GM23338 (cell line): ENCODE results near the gene MCC. TPM values are rescaled to one million over a fixed set of nuclear protein-coding genes. Genes with fewer than 3 reads are reported as not detected.

Experiments used
- ATAC-seq: fragments of 200-7000 bp; cut with Tn5 transposase; 3 replicates; pipeline ENCODE4 v1.9.1; 2020
- DNase-seq: peaks from one replicate; pipeline ENCODE4 v3.0.0-alpha.2; 2015; ENCODE audit warnings: low spot score
- H2AFZ ChIP-seq: fragments of 200-600 bp; sonication (generic); 2 replicates; pipeline ENCODE4 v1.8.0; 2016; ENCODE audit warnings: antibody characterized with exemption, mild to moderate bottlenecking, moderate library complexity
- H3F3A ChIP-seq: fragments of 200-600 bp; sonication (generic); replicated peaks from 2 replicates; pipeline ENCODE4 v1.8.0; 2017; ENCODE audit warnings: antibody characterized with exemption, mixed run types, low read depth
- H3K27ac ChIP-seq: fragments of 200-600 bp; sonication (generic); 2 replicates; pipeline ENCODE4 v1.6.1; 2016; ENCODE audit warnings: low read depth
- H3K27me3 ChIP-seq: fragments of 200-600 bp; sonication (generic); 2 replicates; pipeline ENCODE4 v1.8.0; 2016; ENCODE audit warnings: mild to moderate bottlenecking, mixed run types, moderate library complexity; ENCODE audit not compliant: insufficient read depth
- H3K36me3 ChIP-seq: fragments of 200-600 bp; sonication (generic); 2 replicates; pipeline ENCODE4 v1.8.0; 2016; ENCODE audit warnings: mild to moderate bottlenecking; ENCODE audit not compliant: insufficient read depth
- H3K4me1 ChIP-seq: fragments of 200-600 bp; sonication (generic); 2 replicates; pipeline ENCODE4 v1.8.0; 2016; ENCODE audit warnings: mild to moderate bottlenecking, moderate library complexity; ENCODE audit not compliant: insufficient read depth
- H3K4me2 ChIP-seq: fragments of 200-600 bp; sonication (generic); 2 replicates; pipeline ENCODE4 v1.7.1; 2017; ENCODE audit warnings: mixed run types
- H3K4me3 ChIP-seq: fragments of 200-600 bp; sonication (generic); 2 replicates; pipeline ENCODE4 v1.6.1; 2016; ENCODE audit warnings: mixed run types
- H3K79me2 ChIP-seq: fragments of 200-600 bp; sonication (generic); replicated peaks from 2 replicates; pipeline ENCODE4 v1.8.0; 2017; ENCODE audit warnings: mild to moderate bottlenecking; ENCODE audit not compliant: insufficient read depth
- H3K9me2 ChIP-seq: fragments of 200-600 bp; sonication (generic); 2 replicates; pipeline ENCODE4 v1.8.0; 2017; ENCODE audit not compliant: insufficient read depth
- H4K20me1 ChIP-seq: fragments of 200-600 bp; sonication (generic); replicated peaks from 2 replicates; pipeline ENCODE4 v1.8.0; 2017; ENCODE audit warnings: mild to moderate bottlenecking; ENCODE audit not compliant: insufficient read depth
- H3K27ac Mint-ChIP-seq: 2 replicates; pipeline ENCODE4 v1.8.0; 2020; ENCODE audit warnings: inconsistent platforms, mild to moderate bottlenecking, moderate library complexity, mixed read lengths
- H3K27me3 Mint-ChIP-seq: 3 replicates; pipeline ENCODE4 v1.8.0; 2022; ENCODE audit warnings: low read depth, mild to moderate bottlenecking, moderate library complexity, mixed read lengths, inconsistent platforms; ENCODE audit not compliant: insufficient read depth, poor library complexity
- H3K36me3 Mint-ChIP-seq: 3 replicates; pipeline ENCODE4 v1.8.0; 2021; ENCODE audit warnings: low read depth, mild to moderate bottlenecking, inconsistent platforms, moderate library complexity, mixed read lengths
- H3K4me1 Mint-ChIP-seq: 3 replicates; pipeline ENCODE4 v1.8.0; 2020; ENCODE audit warnings: mild to moderate bottlenecking, inconsistent platforms, mixed read lengths
- H3K4me3 Mint-ChIP-seq: 3 replicates; pipeline ENCODE4 v1.8.0; 2021; ENCODE audit warnings: moderate library complexity, mild to moderate bottlenecking, inconsistent platforms, mixed read lengths
- H3K9me3 Mint-ChIP-seq: 3 replicates; pipeline ENCODE4 v1.8.0; 2020; ENCODE audit warnings: moderate library complexity, mild to moderate bottlenecking, inconsistent platforms, mixed read lengths
- CREB1 ChIP-seq: fragments of 250-450 bp; sonication (Bioruptor Pico); IDR thresholded peaks from 2 replicates; pipeline ENCODE4 v1.5.0; 2020; ENCODE audit warnings: low read depth, mild to moderate bottlenecking, moderate library complexity
- CTCF ChIP-seq, 2 experiments: fragments of 200-600 bp in 1 of 2; sonication (generic) in 1 of 2; conservative IDR thresholded peaks; 2 replicates each; pipeline versions ENCODE4 v1.5.1 to v1.6.1; 2016 to 2017; ENCODE audit warnings: antibody characterized with exemption in 2 of 2, low read depth in 2 of 2, mild to moderate bottlenecking in 2 of 2, moderate library complexity in 1 of 2
- EZH2phosphoT487 ChIP-seq: fragments of 200-600 bp; sonication (generic); IDR thresholded peaks from one replicate; pipeline ENCODE4 v1.8.1; 2018; ENCODE audit warnings: antibody characterized with exemption; ENCODE audit not compliant: unreplicated experiment
- NANOG ChIP-seq: IDR thresholded peaks from 2 replicates; pipeline ENCODE4 v1.6.1; 2016; ENCODE audit warnings: antibody characterized with exemption, borderline replicate concordance
- POLR2AphosphoS5 ChIP-seq: IDR thresholded peaks from 2 replicates; pipeline ENCODE4 v1.6.1; 2016; ENCODE audit warnings: antibody characterized with exemption, low read depth
- STAT1 ChIP-seq: IDR thresholded peaks from one replicate; pipeline ENCODE4 v1.6.1; 2016; ENCODE audit warnings: antibody characterized with exemption; ENCODE audit not compliant: unreplicated experiment
- ZNF114 ChIP-seq: fragments of 250-450 bp; sonication (Bioruptor Pico); IDR thresholded peaks from 2 replicates; pipeline ENCODE4 v1.5.0; 2020; ENCODE audit warnings: mild to moderate bottlenecking, moderate library complexity
- ZNF331 ChIP-seq: fragments of 250-450 bp; sonication (Bioruptor Pico); IDR thresholded peaks from 2 replicates; pipeline ENCODE4 v1.5.0; 2020; ENCODE audit warnings: low read depth, mild to moderate bottlenecking, moderate library complexity
- polyA plus RNA-seq: library from polyadenylated mRNA; unstranded; fragments of >200 nt; fragmentation: Nextera tagmentation; extraction: Ambion mirVana; gene quantifications from 2 replicates; pipeline ENCODE4 v1.2.1, GENCODE V29; 2016
- total RNA-seq: library from RNA; depleted of rRNA; stranded (reverse); fragments of >200 nt; shearing (Covaris generic); gene quantifications from 2 replicates; pipeline ENCODE4 v1.2.3, GENCODE V29; 2014
- TF ChIP-seq, protein P1 (sequence below): IDR thresholded peaks from one replicate; pipeline ENCODE4 v1.6.1; 2018; ENCODE audit warnings: antibody characterized with exemption; ENCODE audit not compliant: unreplicated experiment

The MCC gene
- total and polyA plus RNA-seq, 2 experiments from 2014 or later = 3.8 to 10.1 TPM

DNA sequence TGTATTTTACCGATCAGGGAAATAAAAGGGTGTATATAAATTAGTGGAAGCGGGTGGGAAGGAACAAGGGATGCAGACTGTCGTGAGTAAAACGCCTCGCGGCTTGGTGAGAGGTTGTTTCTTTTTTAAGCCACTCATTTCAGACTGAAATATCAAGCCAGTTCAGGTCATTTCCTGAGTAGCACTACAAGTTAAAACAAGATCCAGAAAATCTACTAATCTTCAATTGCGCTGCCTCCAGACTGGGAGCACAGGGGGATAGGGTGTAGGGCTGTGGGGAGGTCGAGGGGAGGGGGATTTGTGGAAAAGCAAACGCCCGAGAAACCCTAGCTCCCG, 194.3 kb downstream of the MCC start (continued):
- no peak for TF ChIP-seq CTCF (conservative IDR thresholded peaks at IDR 0.05; ENCODE audit: low read depth in 2 of 2)
- TF ChIP-seq, protein P1, sequence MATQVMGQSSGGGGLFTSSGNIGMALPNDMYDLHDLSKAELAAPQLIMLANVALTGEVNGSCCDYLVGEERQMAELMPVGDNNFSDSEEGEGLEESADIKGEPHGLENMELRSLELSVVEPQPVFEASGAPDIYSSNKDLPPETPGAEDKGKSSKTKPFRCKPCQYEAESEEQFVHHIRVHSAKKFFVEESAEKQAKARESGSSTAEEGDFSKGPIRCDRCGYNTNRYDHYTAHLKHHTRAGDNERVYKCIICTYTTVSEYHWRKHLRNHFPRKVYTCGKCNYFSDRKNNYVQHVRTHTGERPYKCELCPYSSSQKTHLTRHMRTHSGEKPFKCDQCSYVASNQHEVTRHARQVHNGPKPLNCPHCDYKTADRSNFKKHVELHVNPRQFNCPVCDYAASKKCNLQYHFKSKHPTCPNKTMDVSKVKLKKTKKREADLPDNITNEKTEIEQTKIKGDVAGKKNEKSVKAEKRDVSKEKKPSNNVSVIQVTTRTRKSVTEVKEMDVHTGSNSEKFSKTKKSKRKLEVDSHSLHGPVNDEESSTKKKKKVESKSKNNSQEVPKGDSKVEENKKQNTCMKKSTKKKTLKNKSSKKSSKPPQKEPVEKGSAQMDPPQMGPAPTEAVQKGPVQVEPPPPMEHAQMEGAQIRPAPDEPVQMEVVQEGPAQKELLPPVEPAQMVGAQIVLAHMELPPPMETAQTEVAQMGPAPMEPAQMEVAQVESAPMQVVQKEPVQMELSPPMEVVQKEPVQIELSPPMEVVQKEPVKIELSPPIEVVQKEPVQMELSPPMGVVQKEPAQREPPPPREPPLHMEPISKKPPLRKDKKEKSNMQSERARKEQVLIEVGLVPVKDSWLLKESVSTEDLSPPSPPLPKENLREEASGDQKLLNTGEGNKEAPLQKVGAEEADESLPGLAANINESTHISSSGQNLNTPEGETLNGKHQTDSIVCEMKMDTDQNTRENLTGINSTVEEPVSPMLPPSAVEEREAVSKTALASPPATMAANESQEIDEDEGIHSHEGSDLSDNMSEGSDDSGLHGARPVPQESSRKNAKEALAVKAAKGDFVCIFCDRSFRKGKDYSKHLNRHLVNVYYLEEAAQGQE = no peak
- TF ChIP-seq POLR2AphosphoS5 = no peak

DNA sequence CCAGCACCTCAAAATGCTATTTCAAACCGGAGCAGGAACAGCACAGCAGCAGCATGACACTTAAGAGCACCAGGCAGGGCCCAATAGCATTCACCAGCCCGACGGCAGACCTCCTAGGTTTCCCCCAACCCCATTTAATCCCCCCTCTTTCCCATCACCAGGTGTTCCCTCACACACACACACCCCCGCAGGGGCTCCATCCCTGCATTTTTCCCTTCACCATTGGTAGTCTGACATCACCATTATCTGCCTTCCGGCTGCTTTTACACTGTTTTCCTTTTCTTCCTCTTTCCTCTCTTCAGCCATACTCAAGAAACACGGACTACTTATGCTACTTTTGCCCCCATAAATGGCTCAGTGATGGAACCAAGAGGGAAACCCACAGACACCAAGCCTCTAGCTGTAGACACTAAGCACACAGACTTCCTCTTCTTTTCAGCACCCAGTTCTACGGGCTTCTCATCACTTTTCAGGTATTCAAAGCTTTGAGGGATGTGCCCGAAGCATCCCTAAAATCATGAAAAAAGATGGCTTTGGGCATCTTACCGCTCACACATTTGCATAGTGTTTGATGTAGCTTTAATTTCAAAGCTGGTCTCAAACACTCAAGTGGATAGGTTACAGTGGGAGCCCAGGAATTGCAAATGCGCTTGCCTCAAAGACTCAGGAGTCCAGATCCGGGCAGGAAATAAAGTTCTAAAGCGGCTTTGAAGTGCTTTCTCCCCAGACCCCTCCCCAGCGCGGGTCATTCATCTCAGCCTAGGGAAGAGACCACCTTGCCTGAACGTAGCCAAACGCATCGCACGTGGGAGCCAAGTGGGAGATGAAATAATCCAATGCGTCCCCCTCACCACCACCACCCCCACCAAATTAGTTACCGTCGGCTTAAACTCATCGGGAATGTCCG, 194.9 kb downstream of the MCC start:
- H3K27me3 Mint-ChIP-seq = peaks cover 14% of the 10 kb centered on the region
- ATAC-seq (peak; percentile 66), DNase-seq (peak; percentile 78)
- peak overlapping the region; percentile 47; the same call in 1 of the 2 replicates for H3K27ac ChIP-seq
- peaks cover 57% of the 10 kb centered on the region for H3K4me1 Mint-ChIP-seq
- H3K4me2 ChIP-seq = peak overlapping the region; percentile 87
- H3K4me3 Mint-ChIP-seq = peak overlapping the region; percentile 90
- no peaks in the 10 kb centered on the region; the same call in 1 of the 2 replicates for H4K20me1 ChIP-seq
- H3K4me3 ChIP-seq = peak overlapping the region; percentile 80
- no peaks in the 10 kb centered on the region for H3K36me3 ChIP-seq
- no peaks in the 10 kb centered on the region for H3K9me2 ChIP-seq
- no peaks in the 10 kb centered on the region; the same call in 1 of the 2 replicates for H3F3A ChIP-seq
- peak overlapping the region; percentile 92; the same call in 1 of the 2 replicates for H2AFZ ChIP-seq
- H3K4me1 ChIP-seq = peaks cover 48% of the 10 kb centered on the region
- H3K9me3 Mint-ChIP-seq = no peaks in the 10 kb centered on the region
- H3K79me2 ChIP-seq = peaks cover 24% of the 10 kb centered on the region
- no peak overlapping the region for H3K27ac Mint-ChIP-seq
- no peaks in the 10 kb centered on the region for H3K36me3 Mint-ChIP-seq
- peaks cover 47% of the 10 kb centered on the region for H3K27me3 ChIP-seq
- TF ChIP-seq CREB1 = 0 out of 2 replicates have a peak, but pooled peaks have one; percentile 26
- TF ChIP-seq ZNF331 = no peak

DNA sequence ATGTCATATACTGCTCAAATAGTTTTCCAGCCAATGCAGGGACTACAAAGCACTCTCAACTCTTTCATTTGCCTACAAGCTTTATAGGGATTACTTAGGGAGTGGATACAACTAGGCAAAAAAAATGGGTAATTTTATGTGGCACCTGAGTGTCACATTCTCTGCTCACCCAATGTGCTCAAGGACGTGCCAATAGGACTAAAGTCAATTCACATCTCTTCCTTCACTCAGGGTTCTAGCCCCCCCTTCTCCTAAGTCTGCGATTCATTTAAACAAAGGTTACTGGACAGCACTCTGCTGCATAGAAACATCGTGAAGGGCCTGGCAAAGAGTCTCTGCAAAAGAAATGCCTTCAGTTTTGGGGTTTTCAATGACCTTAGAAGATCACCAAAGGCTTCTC, 195.8 kb downstream of the MCC start:
- Histone ChIP-seq H3F3A (no peaks in the 10 kb centered on the region; the same call in 1 of the 2 replicates), H2AFZ (no peak overlapping the region), H3K4me1 (peaks cover 48% of the 10 kb centered on the region), H4K20me1 (peaks cover 2% of the 10 kb centered on the region; the same call in 1 of the 2 replicates), H3K4me3 (peak overlapping the region; percentile 80), H3K27me3 (peaks cover 47% of the 10 kb centered on the region), H3K9me2 (no peaks in the 10 kb centered on the region), H3K27ac (no peak overlapping the region), H3K4me2 (peak overlapping the region; percentile 87), H3K79me2 (peaks cover 29% of the 10 kb centered on the region), H3K36me3 (no peaks in the 10 kb centered on the region)
- Mint-ChIP-seq H3K4me3 (peak overlapping the region; percentile 90), H3K27me3 (peaks cover 14% of the 10 kb centered on the region), H3K36me3 (no peaks in the 10 kb centered on the region), H3K4me1 (peaks cover 59% of the 10 kb centered on the region), H3K9me3 (no peaks in the 10 kb centered on the region), H3K27ac (no peak overlapping the region)
- ATAC-seq (no peak), DNase-seq (no peak)
- TF ChIP-seq EZH2phosphoT487 = no peak
- TF ChIP-seq NANOG = no peak
- TF ChIP-seq STAT1 = no peak
- no peak for TF ChIP-seq ZNF114 (CRISPR knock-in tag)
- TF ChIP-seq CTCF (conservative IDR thresholded peaks at IDR 0.05; ENCODE audit: low read depth in 2 of 2) = no peak
